Colonic mucosa (tissue), 4 donors: ENCODE data around the gene GLIS2. TPM values are rescaled to one million over a fixed set of nuclear protein-coding genes. Genes with fewer than 3 reads are reported as not detected.

Experiments used
- DNase-seq: peaks from one replicate; pipeline ENCODE4 v3.0.0-alpha.2; 2020
- H3K27ac ChIP-seq: fragments of 200-600 bp; one replicate; pipeline ENCODE4 v1.8.0; 2021
- H3K27me3 ChIP-seq: fragments of 200-600 bp; one replicate; pipeline ENCODE4 v1.8.0; 2021
- H3K36me3 ChIP-seq: fragments of 200-600 bp; one replicate; pipeline ENCODE4 v1.8.0; 2021
- H3K4me1 ChIP-seq: fragments of 200-600 bp; one replicate; pipeline ENCODE4 v1.8.0; 2021; ENCODE audit warnings: mild to moderate bottlenecking
- H3K4me3 ChIP-seq: fragments of 200-600 bp; one replicate; pipeline ENCODE4 v1.8.0; 2021
- H3K9ac ChIP-seq, 2 donors: one replicate each; pipeline ENCODE4 v1.7.0; 2013; ENCODE audit warnings: control low read depth in 2 of 2, low read depth in 2 of 2, low read length in 2 of 2
- H3K9me3 ChIP-seq: fragments of 200-600 bp; one replicate; pipeline ENCODE4 v1.8.0; 2021
- intact Hi-C: fragments of 100-400 bp; cut with DNase I; formaldehyde crosslinking; loops from one replicate; pipeline ENCODE4 v1.14.1; 2022
- total RNA-seq, 2 donors: library from RNA; stranded (reverse); fragmentation: NEBNext Ultra II Directional in 1 of 2; extraction: Animal tissue kit (Norgen Biotek cat#: 25700) in 1 of 2; gene quantifications; one replicate each; pipeline ENCODE4 v1.2.1, GENCODE V29; 2021
- TF ChIP-seq, protein P1 (sequence below): fragments of 200-600 bp; IDR thresholded peaks from one replicate; pipeline ENCODE4 v1.8.0; 2022; ENCODE audit warnings: antibody characterized with exemption, mild to moderate bottlenecking
- donor health status: healthy.
- donor health status: DM: no; HTN: no; CAD: no.
- donor health status: DM: no; HTN: no; CAD: no.

The GLIS2 gene
- total RNA-seq, 2 donors from 2014 or later: 0.89 to 4.1 TPM

DNA sequence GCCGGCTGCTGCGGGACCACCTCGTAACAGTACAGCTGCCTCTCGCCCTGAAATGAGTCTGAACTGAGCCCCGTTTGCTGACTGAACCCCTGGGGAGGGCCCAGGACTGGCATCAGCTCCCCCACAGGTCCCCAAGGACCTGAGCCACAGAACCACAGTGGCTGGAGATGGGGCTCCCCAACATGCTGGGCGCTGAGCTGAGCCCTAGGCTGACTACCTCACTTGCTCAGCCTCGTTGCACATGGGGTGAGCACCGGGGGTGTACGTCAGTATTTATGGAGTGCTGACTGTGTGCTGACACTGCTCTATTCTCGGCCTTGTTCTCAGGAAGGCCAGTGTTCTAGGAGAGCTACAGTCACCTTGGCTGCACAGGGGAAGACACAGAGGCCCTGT, 49.1 kb downstream of the GLIS2 start:
- H3K4me3 ChIP-seq: no peak overlapping the region
- H3K4me1 ChIP-seq: no peaks in the 10 kb centered on the region
- no peaks in the 10 kb centered on the region for H3K27me3 ChIP-seq
- TF ChIP-seq, protein P1, sequence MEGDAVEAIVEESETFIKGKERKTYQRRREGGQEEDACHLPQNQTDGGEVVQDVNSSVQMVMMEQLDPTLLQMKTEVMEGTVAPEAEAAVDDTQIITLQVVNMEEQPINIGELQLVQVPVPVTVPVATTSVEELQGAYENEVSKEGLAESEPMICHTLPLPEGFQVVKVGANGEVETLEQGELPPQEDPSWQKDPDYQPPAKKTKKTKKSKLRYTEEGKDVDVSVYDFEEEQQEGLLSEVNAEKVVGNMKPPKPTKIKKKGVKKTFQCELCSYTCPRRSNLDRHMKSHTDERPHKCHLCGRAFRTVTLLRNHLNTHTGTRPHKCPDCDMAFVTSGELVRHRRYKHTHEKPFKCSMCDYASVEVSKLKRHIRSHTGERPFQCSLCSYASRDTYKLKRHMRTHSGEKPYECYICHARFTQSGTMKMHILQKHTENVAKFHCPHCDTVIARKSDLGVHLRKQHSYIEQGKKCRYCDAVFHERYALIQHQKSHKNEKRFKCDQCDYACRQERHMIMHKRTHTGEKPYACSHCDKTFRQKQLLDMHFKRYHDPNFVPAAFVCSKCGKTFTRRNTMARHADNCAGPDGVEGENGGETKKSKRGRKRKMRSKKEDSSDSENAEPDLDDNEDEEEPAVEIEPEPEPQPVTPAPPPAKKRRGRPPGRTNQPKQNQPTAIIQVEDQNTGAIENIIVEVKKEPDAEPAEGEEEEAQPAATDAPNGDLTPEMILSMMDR: no peak
- no peak overlapping the region for H3K9ac ChIP-seq
- no peaks in the 10 kb centered on the region for H3K36me3 ChIP-seq
- DNase-seq: no peak
- no peak overlapping the region for H3K27ac ChIP-seq
- intact Hi-C loops: no loop called here
- no peaks in the 10 kb centered on the region for H3K9me3 ChIP-seq

DNA sequence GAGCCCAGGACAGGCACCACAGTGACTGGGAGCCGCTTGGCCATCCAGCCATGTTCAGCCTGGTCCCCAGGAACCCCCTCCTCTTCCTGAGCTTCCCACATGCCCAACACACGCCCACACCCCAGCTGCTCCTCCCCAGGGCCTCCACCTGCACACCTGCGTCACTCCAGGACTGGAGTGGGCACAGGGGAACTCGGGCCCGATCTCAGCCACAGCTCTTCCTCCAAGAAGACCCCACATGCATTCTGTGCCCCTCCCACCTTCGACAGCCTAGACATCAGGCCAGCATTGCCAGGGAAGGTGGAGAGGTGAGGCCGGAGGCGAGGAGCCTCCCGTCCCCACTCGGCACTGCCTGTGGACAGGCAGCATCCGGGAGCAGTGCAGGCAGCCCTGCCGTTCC, 49.7 kb downstream of the GLIS2 start:
- no peak overlapping the region for H3K9ac ChIP-seq
- H3K4me3 ChIP-seq: no peak overlapping the region
- H3K4me1 ChIP-seq: no peaks in the 10 kb centered on the region
- H3K36me3 ChIP-seq: no peaks in the 10 kb centered on the region
- DNase-seq: no peak
- TF ChIP-seq, protein P1: no peak
- intact Hi-C loops: no loop called here
- H3K9me3 ChIP-seq: no peaks in the 10 kb centered on the region
- no peaks in the 10 kb centered on the region for H3K27me3 ChIP-seq
- H3K27ac ChIP-seq: no peak overlapping the region

DNA sequence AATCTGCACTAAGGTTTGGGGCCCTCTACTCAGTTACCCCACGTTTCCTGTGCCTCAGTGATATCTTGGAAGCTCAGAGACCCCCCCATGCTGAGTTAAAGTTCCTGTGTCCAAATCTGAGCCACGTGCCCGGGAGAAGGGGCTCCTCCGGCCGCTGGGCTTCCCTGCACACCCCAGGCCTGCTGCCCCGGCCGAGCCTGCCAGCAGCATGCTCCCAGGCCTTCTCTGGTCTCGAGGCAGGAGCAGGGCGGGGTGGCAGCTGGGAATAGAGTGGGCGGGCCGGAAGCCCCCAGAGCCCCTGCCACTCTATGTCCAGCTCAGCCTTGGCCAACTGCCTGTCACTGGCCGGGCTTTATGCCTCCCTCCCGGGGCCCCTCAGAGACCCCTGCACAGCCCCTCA, 50.1 kb downstream of the GLIS2 start:
- H3K27me3 ChIP-seq: no peaks in the 10 kb centered on the region
- H3K27ac ChIP-seq: no peak overlapping the region
- TF ChIP-seq, protein P1: no peak
- no peaks in the 10 kb centered on the region for H3K9me3 ChIP-seq
- intact Hi-C loops: no loop called here
- DNase-seq: no peak
- no peak overlapping the region for H3K4me3 ChIP-seq
- no peak overlapping the region for H3K9ac ChIP-seq
- H3K36me3 ChIP-seq: no peaks in the 10 kb centered on the region
- no peaks in the 10 kb centered on the region for H3K4me1 ChIP-seq

DNA sequence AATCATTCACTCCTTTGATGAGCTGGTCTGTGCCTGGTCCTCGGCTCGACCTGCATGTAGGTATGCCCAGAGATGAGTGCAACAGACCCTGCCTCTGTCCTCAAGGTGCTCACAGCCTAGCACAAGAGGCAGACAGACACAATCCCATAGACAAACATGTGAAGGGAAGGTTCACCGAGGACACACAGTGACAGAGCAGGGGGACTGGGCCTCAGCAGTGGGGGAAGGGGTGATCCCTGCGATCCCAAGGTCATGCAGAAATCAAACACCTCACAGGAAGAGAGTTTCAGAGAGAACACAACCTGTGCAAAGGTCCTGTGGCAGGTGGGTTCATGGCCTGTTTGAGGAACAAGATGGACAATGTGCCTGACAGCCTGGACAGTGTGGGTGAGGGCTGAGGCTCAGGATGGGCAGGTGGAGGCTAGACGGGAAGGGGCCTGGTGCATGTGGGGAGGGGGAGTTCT, 51.6 kb downstream of the GLIS2 start:
- TF ChIP-seq, protein P1: no peak
- Histone ChIP-seq H3K4me3 (no peak overlapping the region), H3K27me3 (no peaks in the 10 kb centered on the region), H3K9me3 (no peaks in the 10 kb centered on the region), H3K27ac (no peak overlapping the region), H3K9ac (no peak overlapping the region), H3K36me3 (no peaks in the 10 kb centered on the region), H3K4me1 (peaks cover 3% of the 10 kb centered on the region)
- intact Hi-C loops: no loop called here
- DNase-seq: no peak

DNA sequence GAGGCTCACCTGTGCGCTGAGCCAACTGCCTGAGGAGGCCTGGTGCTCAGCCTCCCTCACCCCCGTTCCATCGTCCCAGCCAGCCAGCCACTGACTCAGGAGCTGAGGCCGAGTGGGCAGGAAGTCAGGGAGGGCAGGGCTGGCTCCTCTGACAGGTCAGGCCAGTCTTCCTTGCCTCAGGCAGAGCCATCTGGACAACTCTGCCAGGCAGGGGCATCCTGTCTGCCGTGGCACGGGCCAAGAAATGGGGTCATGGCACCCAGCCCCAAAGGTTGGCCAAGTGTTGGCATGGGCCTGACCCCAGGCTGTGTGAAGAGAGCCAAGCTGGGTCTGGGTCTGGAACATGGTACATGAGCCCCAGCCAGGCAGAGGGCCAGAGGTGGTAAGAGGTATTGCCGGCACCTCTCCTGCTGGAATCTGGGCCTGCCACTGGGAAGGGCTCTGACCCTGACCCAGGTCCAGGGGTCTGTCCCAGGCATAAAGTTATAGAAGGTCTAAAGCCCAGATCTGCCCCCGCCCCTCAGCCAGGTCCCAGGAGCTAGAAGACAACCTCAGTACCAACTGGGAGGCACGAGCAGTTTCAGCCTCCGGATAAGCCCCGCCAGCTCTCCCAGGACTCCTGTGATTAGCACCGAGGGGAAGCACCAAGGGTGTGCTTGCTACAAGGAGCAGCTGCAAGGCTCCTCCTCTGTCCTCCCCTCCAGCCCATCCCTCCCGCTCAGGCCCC, 53.3 kb downstream of the GLIS2 start:
- no peak overlapping the region for H3K4me3 ChIP-seq
- TF ChIP-seq, protein P1: no peak
- no peak for DNase-seq
- no peak overlapping the region for H3K27ac ChIP-seq
- H3K27me3 ChIP-seq: no peaks in the 10 kb centered on the region
- intact Hi-C loops: no loop called here
- no peaks in the 10 kb centered on the region for H3K36me3 ChIP-seq
- H3K9ac ChIP-seq: peak overlapping the region in 1 of 2 donors; percentile 2
- peaks cover 3% of the 10 kb centered on the region for H3K4me1 ChIP-seq
- no peaks in the 10 kb centered on the region for H3K9me3 ChIP-seq
